ENCODE data around the gene TPST2. TPM values are rescaled to one million over a fixed set of nuclear protein-coding genes. Genes with fewer than 3 reads are reported as not detected.
A peak's percentile ranks its signal among the peaks of the same experiment; 100 is the strongest.

Gene TPST2
- total RNA-seq, 2 experiments from 2014 or later = 54.8 to 58.5 TPM

GRCh38 chr22:26483439-26484359 lies 106.2 kb downstream of the TPST2 start, which contains the start of the genes HPS4 and SRRD:
Gene HPS4, minus strand, starts transcription at chr22:26483783. Its CDS starts 2,021 bp downstream, at chr22:26481762.
Gene SRRD, plus strand, starts transcription at chr22:26483877. Its CDS starts 14 bp downstream, at chr22:26483891.
- POLR2A ChIA-PET = interaction anchor here (0.6 to 2.3 kb wide), 27 partner anchors 8 to 189 kb away, joined by 3 to 24 read pairs (median 4); partner anchors contain the start of genes MIAT and TFIP11
- Mint-ChIP-seq H3K36me3 (peaks cover 13% of the 10 kb centered on the region), H3K4me3 (peak within 1 kb of the TSS; percentile 86), H3K4me1 (peaks cover 52% of the 10 kb centered on the region), H3K27me3 (no peaks in the 10 kb centered on the region), H3K9me3 (no peaks in the 10 kb centered on the region), H3K27ac (peak within 1 kb of the TSS; percentile 88)
- peak; percentile 99 for DNase-seq
- ATAC-seq (ENCODE audit: low read depth) = peak; percentile 74

- no peaks in the 10 kb centered on the region for H3K9me3 Mint-ChIP-seq
- H3K27ac Mint-ChIP-seq = peak overlapping the region; percentile 88
- H3K4me1 Mint-ChIP-seq = peaks cover 53% of the 10 kb centered on the region
- ATAC-seq (ENCODE audit: low read depth) (no peak), DNase-seq (no peak)
- H3K36me3 Mint-ChIP-seq = peaks cover 10% of the 10 kb centered on the region
- H3K4me3 Mint-ChIP-seq = peak overlapping the region; percentile 86
- H3K27me3 Mint-ChIP-seq = no peaks in the 10 kb centered on the region
- POLR2A ChIA-PET = interaction anchor here (0.6 to 2.3 kb wide), 20 partner anchors 9 to 198 kb away, joined by 3 to 24 read pairs (median 4); partner anchors contain the start of gene MIAT
These were observed 106.9 kb downstream of the TPST2 start for GRCh38 chr22:26483043-26483438.

GRCh38 chr22:26482161-26482560 lies 107.8 kb downstream of the TPST2 start:
- H3K27ac Mint-ChIP-seq = peak overlapping the region; percentile 88
- H3K27me3 Mint-ChIP-seq = no peaks in the 10 kb centered on the region
- ATAC-seq (ENCODE audit: low read depth) (no peak), DNase-seq (no peak)
- H3K4me1 Mint-ChIP-seq = peaks cover 61% of the 10 kb centered on the region
- peak overlapping the region; percentile 86 for H3K4me3 Mint-ChIP-seq
- H3K9me3 Mint-ChIP-seq = no peaks in the 10 kb centered on the region
- POLR2A ChIA-PET = interaction anchor here (1.0 to 1.7 kb wide), 5 partner anchors 12 to 199 kb away, joined by 3 to 6 read pairs (median 3); partner anchors contain the start of gene MIAT
- H3K36me3 Mint-ChIP-seq = peaks cover 14% of the 10 kb centered on the region

- POLR2A ChIA-PET = interaction anchor here (1.0 to 1.3 kb wide), 4 partner anchors 12 to 200 kb away, joined by 3 read pairs; partner anchors contain the start of gene MIAT
- peak overlapping the region; percentile 86 for H3K4me3 Mint-ChIP-seq
- H3K27me3 Mint-ChIP-seq = no peaks in the 10 kb centered on the region
- H3K9me3 Mint-ChIP-seq = no peaks in the 10 kb centered on the region
- H3K4me1 Mint-ChIP-seq = peaks cover 65% of the 10 kb centered on the region
- H3K36me3 Mint-ChIP-seq = peaks cover 16% of the 10 kb centered on the region
- no peak for ATAC-seq (ENCODE audit: low read depth)
- H3K27ac Mint-ChIP-seq = no peak overlapping the region
- no peak for DNase-seq
These were observed 108.2 kb downstream of the TPST2 start for GRCh38 chr22:26481694-26482093.

- POLR2A ChIA-PET = no interaction called here
- H3K27me3 Mint-ChIP-seq = no peaks in the 10 kb centered on the region
These were observed 108.7 kb downstream of the TPST2 start for GRCh38 chr22:26481112-26481693.

GRCh38 chr22:26480611-26480932 lies 109.4 kb downstream of the TPST2 start:
- no peak for ATAC-seq (ENCODE audit: low read depth)
- H3K4me1 Mint-ChIP-seq = peaks cover 66% of the 10 kb centered on the region
- H3K4me3 Mint-ChIP-seq = peak overlapping the region; percentile 83
- peak overlapping the region; percentile 35 for H3K27ac Mint-ChIP-seq
- peaks cover 19% of the 10 kb centered on the region for H3K36me3 Mint-ChIP-seq
- no peak for DNase-seq
- POLR2A ChIA-PET = no interaction called here
- H3K27me3 Mint-ChIP-seq = no peaks in the 10 kb centered on the region
- H3K9me3 Mint-ChIP-seq = no peaks in the 10 kb centered on the region

More at GRCh38 chr22:26481112-26481693, 108.7 kb downstream of the TPST2 start:
- peaks cover 19% of the 10 kb centered on the region for H3K36me3 Mint-ChIP-seq
- H3K4me1 Mint-ChIP-seq = peaks cover 69% of the 10 kb centered on the region
- ATAC-seq (ENCODE audit: low read depth) (no peak), DNase-seq (no peak)
- peak overlapping the region; percentile 28 for H3K4me3 Mint-ChIP-seq
- H3K9me3 Mint-ChIP-seq = no peaks in the 10 kb centered on the region
- H3K27ac Mint-ChIP-seq = peak overlapping the region; percentile 60

GRCh38 chr22:26479792-26480610 lies 109.9 kb downstream of the TPST2 start:
- no peaks in the 10 kb centered on the region for H3K27me3 Mint-ChIP-seq
- no peak for DNase-seq
- H3K27ac Mint-ChIP-seq = peak overlapping the region; percentile 84
- H3K36me3 Mint-ChIP-seq = peaks cover 20% of the 10 kb centered on the region
- H3K4me3 Mint-ChIP-seq = peak overlapping the region; percentile 83
- H3K9me3 Mint-ChIP-seq = no peaks in the 10 kb centered on the region
- ATAC-seq (ENCODE audit: low read depth) = no peak
- H3K4me1 Mint-ChIP-seq = peaks cover 61% of the 10 kb centered on the region
- POLR2A ChIA-PET = interaction anchor here (0.9 to 1.8 kb wide), 3 partner anchors 67 to 193 kb away, joined by 3 to 4 read pairs (median 3); no protein-coding TSS in a partner anchor

- Mint-ChIP-seq H3K27me3 (no peaks in the 10 kb centered on the region), H3K9me3 (no peaks in the 10 kb centered on the region), H3K4me3 (peak overlapping the region; percentile 83), H3K36me3 (peaks cover 23% of the 10 kb centered on the region), H3K27ac (peak overlapping the region; percentile 84), H3K4me1 (peaks cover 60% of the 10 kb centered on the region)
- DNase-seq (no peak), ATAC-seq (ENCODE audit: low read depth) (no peak)
- POLR2A ChIA-PET = interaction anchor here (0.6 to 1.8 kb wide), 5 partner anchors 33 to 222 kb away, joined by 3 to 4 read pairs (median 3); partner anchors contain the start of gene TFIP11
These were observed 110.7 kb downstream of the TPST2 start for GRCh38 chr22:26479043-26479791.

GRCh38 chr22:26477341-26477731 lies 112.6 kb downstream of the TPST2 start:
- peaks cover 51% of the 10 kb centered on the region for H3K4me1 Mint-ChIP-seq
- no peaks in the 10 kb centered on the region for H3K9me3 Mint-ChIP-seq
- H3K27ac Mint-ChIP-seq = no peak overlapping the region
- DNase-seq (no peak), ATAC-seq (ENCODE audit: low read depth) (no peak)
- H3K36me3 Mint-ChIP-seq = peaks cover 28% of the 10 kb centered on the region
- no peaks in the 10 kb centered on the region for H3K27me3 Mint-ChIP-seq
- no peak overlapping the region for H3K4me3 Mint-ChIP-seq
- POLR2A ChIA-PET = no interaction called here

GRCh38 chr22:26476705-26477340 lies 113.1 kb downstream of the TPST2 start:
- Mint-ChIP-seq H3K27ac (no peak overlapping the region), H3K27me3 (no peaks in the 10 kb centered on the region), H3K4me1 (peaks cover 46% of the 10 kb centered on the region), H3K4me3 (no peak overlapping the region), H3K9me3 (no peaks in the 10 kb centered on the region), H3K36me3 (peaks cover 28% of the 10 kb centered on the region)
- POLR2A ChIA-PET = no interaction called here
- DNase-seq = no peak
- no peak for ATAC-seq (ENCODE audit: low read depth)

- DNase-seq = no peak
- POLR2A ChIA-PET = interaction anchor here (1.3 kb wide), 1 partner anchor 8 kb away, joined by 5 read pairs; the partner anchor contains the start of genes HPS4 and SRRD
- H3K27me3 Mint-ChIP-seq = no peaks in the 10 kb centered on the region
- no peak overlapping the region for H3K27ac Mint-ChIP-seq
- peaks cover 25% of the 10 kb centered on the region for H3K36me3 Mint-ChIP-seq
- peaks cover 31% of the 10 kb centered on the region for H3K4me1 Mint-ChIP-seq
- H3K4me3 Mint-ChIP-seq = no peak overlapping the region
- H3K9me3 Mint-ChIP-seq = no peaks in the 10 kb centered on the region
- no peak for ATAC-seq (ENCODE audit: low read depth)
These were observed 115.2 kb downstream of the TPST2 start for GRCh38 chr22:26474682-26475081.

Measured in activated naive CD8-positive, alpha-beta T cell treated with anti-CD3 and anti-CD28 coated beads, Interleukin-2, amount 10 ng/mL, durations not matched to agents 7 days and 5 days (primary cell).